ENCODE data around the gene OMP. TPM values are rescaled to one million over a fixed set of nuclear protein-coding genes. Genes with fewer than 3 reads are reported as not detected.
A peak's percentile ranks its signal among the peaks of the same experiment; 100 is the strongest.

OMP gene
- total and polyA plus RNA-seq, 2 of the 13 experiments (the other 11 are each of a cell fraction or from before 2014, with no cell fraction given) = not detected

DNA sequence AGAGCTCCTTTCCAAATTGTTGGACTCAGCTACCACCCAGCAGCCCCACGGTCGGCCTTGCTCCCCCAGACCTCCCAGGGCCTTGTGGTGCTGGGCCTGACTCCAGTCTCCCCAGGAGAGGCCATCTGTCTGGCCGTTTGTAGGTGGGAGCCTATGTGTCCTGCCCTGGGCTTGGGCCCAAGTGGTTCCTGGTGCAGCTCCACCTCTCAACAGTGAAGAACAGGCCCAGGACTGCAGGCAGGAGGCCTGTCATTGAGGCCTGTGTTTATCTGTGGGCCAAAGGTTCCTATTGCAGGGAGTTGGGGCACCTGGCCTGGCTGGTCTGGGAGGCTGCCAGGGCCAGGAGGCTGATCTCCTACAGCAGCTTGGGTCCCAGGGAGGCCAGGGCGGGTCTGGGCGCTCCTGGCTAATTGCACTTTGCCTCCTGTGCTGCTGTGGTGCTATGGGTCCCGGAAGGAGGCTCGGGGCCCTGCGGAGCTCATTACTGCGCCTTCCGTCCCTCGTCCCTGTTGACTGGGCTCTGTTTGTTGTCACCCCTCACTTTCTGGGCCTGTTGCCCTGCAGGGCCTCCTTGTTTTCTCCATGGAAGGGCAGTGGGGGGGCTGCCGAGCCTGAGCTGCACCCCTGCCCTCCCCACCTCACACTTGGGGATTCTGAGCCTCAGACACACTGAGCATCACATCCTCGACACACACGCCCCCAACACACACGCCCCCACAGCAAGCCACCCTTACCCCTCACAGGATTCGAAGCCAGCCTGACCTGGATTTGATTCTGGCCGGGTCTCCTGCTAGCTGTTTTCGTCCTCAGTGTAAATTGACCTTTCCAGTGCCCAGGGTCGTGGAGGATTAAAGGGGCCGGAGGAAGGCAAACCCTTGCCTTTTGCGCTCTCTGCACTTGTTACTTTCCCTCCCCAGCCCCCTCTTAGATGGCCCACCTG lies 6.8 kb upstream of the OMP start (continued):
- TF ChIP-seq CBFB (CRISPR knock-in tag; IDR thresholded peaks at IDR 0.05) (0 out of 2 replicates have a peak, but pooled peaks have one; percentile 26), BCL6 (CRISPR knock-in tag; IDR thresholded peaks at IDR 0.05) (peak; percentile 60), ZNF331 (CRISPR knock-in tag; IDR thresholded peaks at IDR 0.05) (peak; percentile 43; the same call in 1 of the 2 replicates), HDAC1 (CRISPR knock-in tag; IDR thresholded peaks at IDR 0.05) (0 out of 2 replicates have a peak, but pooled peaks have one; percentile 38), HNRNPK (IDR thresholded peaks at IDR 0.05; ENCODE audit: low read depth, low read length, poor library complexity, severe bottlenecking) (no peak), PRPF4 (IDR thresholded peaks at IDR 0.05; ENCODE audit: low read depth, low read length, poor library complexity, severe bottlenecking) (no peak), ZNF564 (CRISPR knock-in tag; IDR thresholded peaks at IDR 0.05) (peak; percentile 72), SOX6 (IDR thresholded peaks at IDR 0.05) (no peak), SOX6 (CRISPR knock-in tag; IDR thresholded peaks at IDR 0.05) (peak; percentile 65), JUN (CRISPR knock-in tag; IDR thresholded peaks at IDR 0.05) (no peak), TOE1 (CRISPR knock-in tag; IDR thresholded peaks at IDR 0.05) (no peak), ZNF792 (CRISPR knock-in tag; IDR thresholded peaks at IDR 0.05) (peak; percentile 80), MYNN (CRISPR knock-in tag; IDR thresholded peaks at IDR 0.05; ENCODE audit: low read depth) (0 out of 2 replicates have a peak, but pooled peaks have one; percentile 65), MAF1 (CRISPR knock-in tag; IDR thresholded peaks at IDR 0.05; ENCODE audit: borderline replicate concordance) (0 out of 2 replicates have a peak, but pooled peaks have one; percentile 56)
- TF ChIP-seq, protein P1, sequence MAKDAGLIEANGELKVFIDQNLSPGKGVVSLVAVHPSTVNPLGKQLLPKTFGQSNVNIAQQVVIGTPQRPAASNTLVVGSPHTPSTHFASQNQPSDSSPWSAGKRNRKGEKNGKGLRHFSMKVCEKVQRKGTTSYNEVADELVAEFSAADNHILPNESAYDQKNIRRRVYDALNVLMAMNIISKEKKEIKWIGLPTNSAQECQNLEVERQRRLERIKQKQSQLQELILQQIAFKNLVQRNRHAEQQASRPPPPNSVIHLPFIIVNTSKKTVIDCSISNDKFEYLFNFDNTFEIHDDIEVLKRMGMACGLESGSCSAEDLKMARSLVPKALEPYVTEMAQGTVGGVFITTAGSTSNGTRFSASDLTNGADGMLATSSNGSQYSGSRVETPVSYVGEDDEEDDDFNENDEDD (CRISPR knock-in tag; IDR thresholded peaks at IDR 0.05; ENCODE audit: borderline replicate concordance) = 0 out of 2 replicates have a peak, but pooled peaks have one; percentile 16
- TF ChIP-seq, protein P2, sequence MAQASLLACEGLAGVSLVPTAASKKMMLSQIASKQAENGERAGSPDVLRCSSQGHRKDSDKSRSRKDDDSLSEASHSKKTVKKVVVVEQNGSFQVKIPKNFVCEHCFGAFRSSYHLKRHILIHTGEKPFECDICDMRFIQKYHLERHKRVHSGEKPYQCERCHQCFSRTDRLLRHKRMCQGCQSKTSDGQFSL (CRISPR knock-in tag; IDR thresholded peaks at IDR 0.05) = peak; percentile 83; the same call in 1 of the 2 replicates
- TF ChIP-seq, protein P3, sequence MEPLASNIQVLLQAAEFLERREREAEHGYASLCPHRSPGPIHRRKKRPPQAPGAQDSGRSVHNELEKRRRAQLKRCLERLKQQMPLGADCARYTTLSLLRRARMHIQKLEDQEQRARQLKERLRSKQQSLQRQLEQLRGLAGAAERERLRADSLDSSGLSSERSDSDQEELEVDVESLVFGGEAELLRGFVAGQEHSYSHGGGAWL (CRISPR knock-in tag; IDR thresholded peaks at IDR 0.05) = peak; percentile 30; the same call in 1 of the 2 replicates
- TF ChIP-seq, protein P4, sequence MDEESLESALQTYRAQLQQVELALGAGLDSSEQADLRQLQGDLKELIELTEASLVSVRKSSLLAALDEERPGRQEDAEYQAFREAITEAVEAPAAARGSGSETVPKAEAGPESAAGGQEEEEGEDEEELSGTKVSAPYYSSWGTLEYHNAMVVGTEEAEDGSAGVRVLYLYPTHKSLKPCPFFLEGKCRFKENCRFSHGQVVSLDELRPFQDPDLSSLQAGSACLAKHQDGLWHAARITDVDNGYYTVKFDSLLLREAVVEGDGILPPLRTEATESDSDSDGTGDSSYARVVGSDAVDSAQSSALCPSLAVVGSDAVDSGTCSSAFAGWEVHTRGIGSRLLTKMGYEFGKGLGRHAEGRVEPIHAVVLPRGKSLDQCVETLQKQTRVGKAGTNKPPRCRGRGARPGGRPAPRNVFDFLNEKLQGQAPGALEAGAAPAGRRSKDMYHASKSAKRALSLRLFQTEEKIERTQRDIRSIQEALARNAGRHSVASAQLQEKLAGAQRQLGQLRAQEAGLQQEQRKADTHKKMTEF (CRISPR knock-in tag; IDR thresholded peaks at IDR 0.05) = peak; percentile 68; the same call in 1 of the 2 replicates

Measured in HepG2 (cell line).